M059J (cell line): ENCODE data around the gene TIMM23B. TPM values are rescaled to one million over a fixed set of nuclear protein-coding genes. Genes with fewer than 3 reads are reported as not detected.
"Not testable (repeated sequence)": the region's sequence is repeated elsewhere in the genome, so short reads cannot be mapped to it uniquely, and the experiment has no call there.

Experiments used
- DNase-seq: peaks from one replicate; pipeline ENCODE4 v3.0.0-alpha.2; 2012; ENCODE audit warnings: low read depth
- total RNA-seq: library from RNA; depleted of rRNA; stranded (reverse); fragments of >200 nt; shearing (Covaris generic); gene quantifications from 2 replicates; pipeline ENCODE4 v1.2.3, GENCODE V29; 2014; rRNA removed

Gene TIMM23B, protein sequence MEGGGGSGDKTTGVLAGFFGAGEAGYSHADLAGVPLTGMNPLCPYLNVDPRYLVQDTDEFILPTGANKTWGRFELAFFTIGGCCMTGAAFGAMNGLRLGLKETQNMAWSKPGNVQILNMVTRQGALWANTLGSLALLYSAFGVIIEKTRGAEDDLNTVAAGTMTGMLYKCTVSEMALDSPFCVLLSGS
- total RNA-seq = 6.3 and 8.4 TPM in 2 replicates

DNA sequence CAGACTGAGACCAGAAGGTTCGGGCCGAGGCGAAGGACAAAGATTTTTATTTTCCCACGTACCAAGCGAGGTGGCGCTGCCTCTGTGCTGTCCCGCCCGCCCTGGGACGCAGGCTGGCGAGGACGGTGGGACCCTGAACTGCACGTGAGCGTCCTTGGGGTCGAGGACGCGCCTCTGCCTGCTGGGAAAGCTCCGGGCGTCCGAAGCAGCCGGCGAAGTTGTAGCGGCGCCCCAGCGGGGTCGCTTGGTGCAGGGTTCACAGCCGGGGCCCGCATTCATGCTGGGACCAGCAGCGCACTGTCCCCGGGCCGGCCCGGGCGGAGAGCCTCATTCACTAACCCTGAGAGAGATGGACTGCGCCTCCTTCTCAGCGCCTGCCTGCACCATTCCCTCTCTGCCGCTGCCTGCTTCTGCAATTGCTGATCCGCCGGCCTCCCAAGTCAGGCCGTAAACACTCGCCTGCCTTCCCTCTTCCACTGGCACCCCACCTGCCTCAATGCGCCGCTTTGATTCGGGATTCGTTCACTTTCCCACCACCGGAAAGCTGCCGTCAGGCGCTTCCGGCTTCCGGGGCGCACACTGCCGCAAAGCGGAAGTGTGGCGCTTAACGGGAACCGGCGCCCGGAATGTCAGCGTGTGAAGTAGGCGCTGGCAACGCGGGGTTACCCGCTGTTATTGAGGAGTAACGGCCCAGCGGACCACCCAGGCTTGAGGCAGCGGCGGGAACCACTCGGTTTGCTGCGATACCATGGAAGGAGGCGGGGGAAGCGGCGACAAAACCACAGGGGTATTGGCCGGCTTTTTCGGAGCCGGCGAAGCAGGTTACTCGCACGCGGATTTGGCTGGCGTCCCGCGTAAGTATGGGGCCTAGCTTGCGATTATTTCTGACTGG is at the start of gene TIMM23B, which contains the start of gene PARG:
Gene TIMM23B (plus strand): TSS at position 607 of the 892 bp plus-strand sequence. CDS start 142 bp downstream, at position 749.
Gene PARG (minus strand): TSS at position 581 of the 892 bp plus-strand sequence. CDS start 302 bp downstream, at position 279.
- DNase-seq = peak; percentile 80

- not testable (repeated sequence) for DNase-seq
Observed at GRCh38 chr10:49899999-49900398, 41.9 kb upstream of the TIMM23B start.

GRCh38 chr10:49900406-49900805 is 41.4 kb upstream of the TIMM23B start:
- DNase-seq = not testable (repeated sequence)

DNA sequence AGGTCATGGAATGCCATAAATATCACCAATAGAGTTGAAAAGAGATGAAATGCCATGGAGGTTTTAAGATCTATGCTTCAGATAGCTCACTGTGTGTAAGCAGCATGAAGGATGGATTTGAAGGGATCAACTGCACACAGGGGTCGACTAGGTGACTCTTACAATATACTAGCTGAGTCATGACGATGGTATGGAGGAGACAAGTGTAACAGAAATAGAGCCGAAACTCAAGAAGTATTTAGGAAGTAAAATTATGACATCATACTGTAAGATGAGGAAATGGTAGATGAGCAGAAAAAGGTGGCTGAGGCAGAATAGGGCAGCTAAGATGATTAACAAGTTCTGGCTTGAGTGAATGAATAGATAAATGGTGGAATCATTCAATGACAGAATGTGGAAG is 38.0 kb upstream of the TIMM23B start:
- DNase-seq = peak; percentile 8

GRCh38 chr10:49908290-49909080 is 33.4 kb upstream of the TIMM23B start:
- DNase-seq = not testable (repeated sequence)

GRCh38 chr10:49910295-49910694 is 31.6 kb upstream of the TIMM23B start:
- not testable (repeated sequence) for DNase-seq

GRCh38 chr10:49916451-49916850 is 25.4 kb upstream of the TIMM23B start:
- not testable (repeated sequence) for DNase-seq

- DNase-seq = not testable (repeated sequence)
Observed at GRCh38 chr10:49917927-49918326, 23.9 kb upstream of the TIMM23B start.

- DNase-seq = not testable (repeated sequence)
Observed at GRCh38 chr10:49922041-49922440, 19.8 kb upstream of the TIMM23B start.

DNA sequence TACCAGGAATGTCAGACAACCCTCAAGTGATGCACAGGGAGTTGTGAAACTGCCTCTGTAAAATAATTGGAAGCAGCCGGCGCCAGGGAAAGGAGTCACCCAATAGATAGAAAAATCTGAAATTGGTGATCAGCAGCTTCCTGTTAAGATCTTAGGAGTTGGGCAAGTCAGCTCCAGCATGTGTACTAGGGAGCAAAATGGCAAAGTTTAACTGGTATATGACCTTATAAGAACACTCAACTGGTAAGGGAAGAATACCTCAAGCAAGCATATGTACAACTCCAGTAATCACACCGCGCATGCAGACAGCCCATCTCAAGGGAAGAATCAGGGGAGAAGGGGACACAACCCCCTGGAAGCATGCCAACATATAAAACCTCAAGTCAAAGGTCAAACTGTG is 18.3 kb upstream of the TIMM23B start:
- not testable (repeated sequence) for DNase-seq

- not testable (repeated sequence) for DNase-seq
Observed at GRCh38 chr10:49931276-49931675, 10.6 kb upstream of the TIMM23B start.

DNA sequence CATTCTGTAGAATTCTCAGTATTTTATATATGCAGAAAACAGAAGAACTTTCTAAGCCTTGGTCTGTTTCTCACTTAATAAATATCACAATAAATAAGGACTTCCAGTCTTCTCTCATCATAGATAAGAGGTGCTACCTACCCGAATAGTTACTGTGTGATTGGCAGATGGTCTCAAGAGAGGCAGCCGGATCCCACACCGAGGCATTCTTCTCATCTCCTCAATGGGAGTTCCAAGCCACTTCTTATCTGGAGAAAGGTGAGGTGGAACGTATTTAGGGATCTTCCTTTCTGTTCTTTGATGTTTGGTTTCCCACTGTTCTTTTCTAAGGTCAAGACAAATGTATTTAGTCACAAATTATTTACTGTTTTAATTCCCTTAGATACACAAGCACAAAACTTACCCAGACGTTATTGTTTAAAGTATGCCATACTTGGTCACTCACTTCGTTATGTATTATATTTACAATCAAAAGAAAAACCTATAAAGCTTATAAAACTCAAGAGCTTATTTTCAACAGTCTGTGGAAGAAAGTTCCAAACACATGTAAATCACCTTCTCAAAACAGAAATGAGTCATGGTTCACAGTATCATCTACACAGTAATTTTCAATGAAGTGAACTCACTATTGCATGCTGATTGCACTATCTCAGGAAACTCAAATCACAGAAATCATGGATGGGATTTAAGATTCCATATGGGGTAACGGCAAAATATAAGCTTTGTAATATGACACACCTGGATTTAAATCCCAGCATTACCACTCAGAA is 9.7 kb upstream of the TIMM23B start:
- DNase-seq = not testable (repeated sequence)

- peak; percentile 5 for DNase-seq
Observed at GRCh38 chr10:49942339-49942705, 469 bp downstream of the TIMM23B start.

GRCh38 chr10:49943607-49944006 is 1.8 kb downstream of the TIMM23B start:
- DNase-seq = not testable (repeated sequence)

DNA sequence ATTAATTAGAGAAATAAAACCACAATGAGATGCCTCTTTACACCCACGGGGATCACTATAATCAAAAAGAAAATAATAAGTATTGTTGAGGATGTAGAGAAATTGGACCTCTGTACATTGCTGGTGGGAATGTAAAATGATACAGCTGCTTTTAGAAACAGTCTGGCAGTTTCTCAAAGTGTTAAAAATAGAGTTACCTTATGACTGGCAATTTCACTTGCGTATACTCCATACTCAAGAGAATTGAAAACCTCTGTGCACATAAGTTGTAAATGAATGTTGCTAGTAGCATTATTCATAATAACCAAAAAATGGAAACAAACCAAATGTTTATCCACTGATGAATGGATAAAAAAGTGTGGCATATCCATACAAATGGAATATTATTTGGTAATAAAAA is 6.3 kb downstream of the TIMM23B start:
- DNase-seq = not testable (repeated sequence)

DNA sequence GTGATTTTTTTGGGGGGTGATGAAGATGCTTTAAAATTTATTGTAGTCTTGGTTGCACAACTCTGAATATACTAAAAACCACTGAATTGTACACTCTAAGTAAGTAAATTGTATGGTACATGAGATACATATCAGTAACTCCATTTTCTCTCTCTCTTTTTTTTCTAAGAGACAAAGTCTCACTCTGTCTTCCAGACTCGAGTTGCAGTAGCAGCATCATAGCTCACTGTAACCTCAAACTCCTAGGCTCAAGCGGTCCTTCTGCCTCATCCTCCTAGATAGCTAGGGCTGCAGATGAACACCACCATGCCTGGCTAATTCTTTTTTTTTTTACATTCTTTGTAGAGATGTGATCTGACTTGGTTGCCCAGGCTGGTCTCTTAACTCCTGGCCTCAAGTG is 6.9 kb downstream of the TIMM23B start:
- not testable (repeated sequence) for DNase-seq

DNA sequence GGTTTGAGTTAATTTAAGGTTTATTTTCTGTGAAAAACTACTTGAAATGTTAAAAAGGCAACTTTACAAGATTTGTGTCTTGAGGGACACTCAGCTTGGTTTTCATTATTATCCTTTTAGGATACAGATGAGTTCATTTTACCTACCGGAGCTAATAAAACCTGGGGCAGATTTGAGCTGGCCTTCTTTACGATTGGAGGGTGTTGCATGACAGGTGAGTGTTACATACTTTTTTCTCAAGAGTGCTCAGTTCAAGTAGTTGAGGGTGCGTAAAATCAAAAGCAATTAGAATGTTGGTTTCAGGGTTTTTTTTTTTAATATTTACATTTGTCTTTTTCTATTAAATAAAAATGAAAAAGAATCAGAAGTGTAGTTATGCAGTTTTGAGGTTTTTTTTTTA is 10.2 kb downstream of the TIMM23B start:
- DNase-seq = not testable (repeated sequence)

DNA sequence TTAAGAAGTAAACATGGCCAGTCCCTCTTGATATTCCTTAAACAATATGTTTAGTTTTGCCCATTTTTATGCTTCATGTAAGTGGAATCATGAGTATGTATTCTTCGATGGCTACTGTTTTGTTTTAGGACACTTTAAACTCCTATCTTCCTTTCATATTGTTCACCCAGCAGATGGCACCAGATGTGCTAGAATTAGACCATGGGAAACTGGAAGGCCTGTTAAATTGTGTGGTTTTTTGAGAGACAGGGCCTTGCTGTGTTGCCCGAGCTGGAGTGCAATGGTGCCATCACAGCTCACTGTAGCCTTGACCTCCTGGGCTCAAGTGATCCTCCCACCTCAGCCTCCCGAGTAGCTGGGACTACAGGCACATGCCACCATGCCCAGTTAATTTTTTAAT is 11.3 kb downstream of the TIMM23B start:
- DNase-seq = peak; percentile 18

GRCh38 chr10:49970331-49970857 is 28.5 kb downstream of the TIMM23B start:
- DNase-seq = not testable (repeated sequence)

DNA sequence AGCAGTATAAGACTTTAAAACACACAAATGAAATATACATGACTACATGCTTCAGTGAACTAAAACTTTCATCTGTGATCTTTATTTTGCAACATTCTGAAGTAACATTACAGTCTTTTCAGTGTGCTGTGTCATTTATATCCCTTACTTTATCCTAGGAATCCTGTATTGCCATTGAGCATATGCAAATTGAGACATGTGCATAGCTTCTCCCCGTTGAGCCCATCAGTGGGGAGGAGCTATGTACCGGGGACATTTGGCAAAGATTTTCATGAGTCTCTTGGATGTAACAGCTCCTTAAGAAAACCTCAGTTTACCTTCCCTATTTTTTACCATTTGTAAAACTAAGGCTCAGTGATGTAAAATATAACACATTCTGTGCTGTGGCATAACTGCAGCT is 29.6 kb downstream of the TIMM23B start:
- not testable (repeated sequence) for DNase-seq

- not testable (repeated sequence) for DNase-seq
Observed at GRCh38 chr10:49972094-49972493, 30.2 kb downstream of the TIMM23B start.
